HuH-7 (cell line): ENCODE measurements around the gene STON1.
"Not testable (repeated sequence)": the region's sequence is repeated elsewhere in the genome, so short reads cannot be mapped to it uniquely, and the experiment has no call there.

Source experiments
- DNase-seq: peaks from one replicate; pipeline ENCODE4 v3.0.0; 2011; ENCODE audit warnings: low spot score

Gene STON1

DNA sequence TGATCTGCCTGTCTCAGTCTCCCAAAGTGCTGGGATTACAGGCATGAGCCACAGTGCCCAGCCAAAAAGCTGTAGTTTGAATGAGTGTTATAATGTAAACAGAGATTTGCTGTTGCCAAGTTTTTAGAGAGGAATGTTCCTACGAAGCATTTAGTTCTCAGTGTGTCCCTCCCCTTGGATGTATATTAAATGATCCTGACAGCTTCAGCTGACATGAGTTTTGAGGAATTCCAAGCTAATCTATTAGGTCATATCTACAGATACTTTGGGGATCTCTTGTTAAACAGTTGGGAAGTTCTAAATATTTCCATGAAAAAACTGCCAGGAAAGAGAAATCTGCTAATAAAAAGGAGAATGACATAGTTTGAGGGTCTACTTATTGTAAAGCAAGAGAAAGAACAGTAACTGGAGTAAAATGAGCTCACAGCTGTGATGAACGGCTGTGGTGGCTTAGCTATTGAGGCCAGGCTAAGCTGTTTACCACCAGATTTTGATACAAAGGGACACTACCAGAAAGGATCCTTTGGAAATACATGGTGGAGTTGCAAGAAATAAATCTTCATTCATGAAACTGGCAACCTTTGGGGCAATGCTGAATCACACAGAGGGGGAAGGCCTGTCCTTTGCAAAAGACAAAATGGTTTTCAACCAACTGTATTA lies 2.6 kb upstream of the STON1 start:
- DNase-seq = no peak

DNA sequence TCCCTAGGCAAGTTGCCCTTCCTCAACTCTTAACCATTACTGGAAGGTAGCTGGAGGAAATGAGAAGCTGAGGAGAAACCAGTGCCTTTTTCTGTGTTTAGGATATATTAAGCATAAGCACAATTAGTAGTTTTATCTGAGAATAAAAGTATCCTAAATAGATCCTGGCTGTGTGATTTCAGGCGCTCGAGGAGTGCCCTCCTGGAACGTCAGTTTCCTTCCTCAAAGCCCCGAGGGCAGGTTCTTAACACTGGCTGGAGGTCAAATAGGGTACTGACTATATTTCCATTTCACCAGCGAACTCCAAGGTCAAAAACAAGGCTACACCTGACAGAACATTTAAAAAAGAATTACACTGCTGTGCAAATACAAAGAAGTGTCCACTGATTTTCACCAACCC lies 1.5 kb upstream of the STON1 start:
- DNase-seq = no peak

DNA sequence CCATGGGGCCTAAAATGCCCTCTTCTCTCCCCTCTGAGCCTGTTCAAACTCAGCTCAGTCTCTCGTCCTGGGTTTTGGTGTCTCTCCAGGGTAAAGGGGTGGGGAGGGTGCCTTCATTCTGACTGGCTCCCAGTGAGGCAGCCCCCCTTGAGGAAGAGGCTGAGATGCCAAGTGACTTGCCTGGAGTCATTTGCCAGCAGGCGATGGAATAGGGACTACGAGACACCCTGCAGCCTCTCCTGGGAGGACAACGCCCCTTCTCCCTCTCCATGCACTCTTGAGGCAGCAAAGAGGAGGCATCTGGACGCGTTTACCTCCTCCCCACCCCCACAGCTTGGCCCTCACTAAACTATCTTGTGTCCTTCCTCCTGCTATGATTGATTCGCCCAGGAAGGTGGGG lies 760 bp upstream of the STON1 start:
- no peak for DNase-seq

DNA sequence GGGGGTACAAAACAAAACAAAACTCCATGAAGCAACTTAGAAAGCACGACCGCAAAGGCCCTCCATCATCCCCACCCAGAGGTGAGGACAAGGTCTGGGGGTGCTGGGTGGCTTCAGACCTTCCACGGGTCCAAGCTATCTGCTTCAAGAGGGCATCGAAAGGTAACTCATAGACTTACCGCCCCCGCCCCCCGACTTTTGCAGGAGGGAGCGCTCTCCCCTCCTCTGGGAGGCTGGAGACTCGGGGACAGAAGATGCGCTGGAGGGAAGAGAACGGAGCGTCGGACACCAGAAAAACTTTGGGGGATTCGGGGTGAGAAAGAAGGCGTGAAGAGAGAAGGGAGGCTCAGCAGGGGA lies 300 bp upstream of the STON1 start:
- DNase-seq = no peak

DNA sequence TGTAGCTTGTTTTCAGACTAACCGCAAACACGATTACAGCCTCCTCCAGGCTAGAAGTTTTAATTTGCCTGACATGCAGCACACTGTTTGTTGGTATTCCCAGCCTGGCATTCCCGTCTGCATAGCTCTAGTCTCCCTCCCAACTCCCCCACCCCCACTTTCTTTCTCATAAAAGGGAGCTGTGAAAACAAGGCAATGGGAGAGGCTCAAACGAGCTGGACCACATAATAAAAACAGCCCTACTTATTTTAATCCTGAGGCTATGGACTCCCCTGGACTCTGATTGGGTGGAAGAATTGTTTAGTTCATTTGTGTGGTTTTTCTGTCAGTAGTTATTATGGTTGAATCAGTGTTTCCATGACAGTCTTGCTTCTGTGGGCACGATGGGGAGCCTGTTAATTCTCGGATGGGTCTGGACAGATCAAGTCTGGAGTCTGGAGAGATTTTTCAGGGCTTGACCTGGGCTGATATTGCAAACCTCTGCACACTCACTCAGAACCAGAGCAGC lies 1.2 kb downstream of the STON1 start:
- DNase-seq = no peak

DNA sequence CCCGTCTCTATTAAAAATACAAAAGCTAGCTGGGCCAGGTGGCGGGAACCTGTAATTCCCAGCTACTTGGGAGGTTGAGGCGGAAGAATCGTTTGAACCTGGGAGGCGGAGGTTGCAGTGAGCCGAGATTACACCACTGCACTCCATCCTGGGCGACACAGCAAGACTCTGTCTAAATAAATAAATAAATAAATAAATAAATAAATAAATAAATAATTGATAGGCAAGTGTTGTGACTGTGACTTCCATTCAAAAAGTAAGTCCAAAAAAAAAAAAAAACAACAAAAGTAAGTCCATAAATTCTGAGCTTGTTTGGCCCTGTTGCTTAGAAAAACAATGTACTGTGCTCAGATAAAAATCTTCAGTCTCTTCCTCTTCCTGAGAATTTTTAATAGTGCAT lies 2.2 kb downstream of the STON1 start:
- no peak for DNase-seq

DNA sequence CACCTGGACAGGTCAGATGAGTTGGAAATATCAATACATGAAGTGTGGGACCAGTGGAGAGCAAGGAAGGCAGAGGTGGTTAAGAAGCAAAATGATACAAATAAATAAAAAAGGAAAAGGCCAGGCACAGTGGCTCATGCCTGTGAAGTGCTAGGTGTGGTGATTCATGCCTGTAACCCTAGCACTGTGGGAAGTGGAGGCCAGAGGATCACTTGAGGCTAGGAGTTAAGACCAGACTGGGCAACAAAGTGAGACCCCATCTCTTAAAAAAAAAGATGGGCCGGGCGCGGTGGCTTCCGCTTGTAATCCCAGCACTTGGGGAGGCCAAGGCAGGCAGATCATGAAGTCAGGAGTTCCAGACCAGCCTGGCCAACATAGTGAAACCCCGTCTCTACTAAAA lies 2.9 kb downstream of the STON1 start:
- no peak for DNase-seq

DNA sequence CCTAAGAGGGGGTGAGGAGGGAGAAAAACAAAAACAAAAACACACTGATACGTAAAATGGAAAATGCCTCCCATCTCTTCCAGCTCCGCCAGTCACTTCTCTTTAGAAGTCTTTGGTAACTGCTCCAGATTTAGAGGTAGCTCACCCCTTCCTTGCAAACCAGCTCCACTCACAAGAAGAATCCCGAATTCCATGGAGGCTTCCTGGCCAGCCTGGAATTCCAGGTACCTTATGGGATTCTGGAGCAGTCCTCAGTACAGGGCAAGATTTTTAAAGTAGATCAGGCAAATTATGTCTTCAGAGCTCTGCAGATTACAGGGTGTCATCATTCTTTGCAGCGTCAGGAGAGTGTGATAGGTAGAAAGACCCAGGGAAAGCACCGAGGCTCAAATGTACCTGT lies 4.8 kb downstream of the STON1 start:
- no peak for DNase-seq

DNA sequence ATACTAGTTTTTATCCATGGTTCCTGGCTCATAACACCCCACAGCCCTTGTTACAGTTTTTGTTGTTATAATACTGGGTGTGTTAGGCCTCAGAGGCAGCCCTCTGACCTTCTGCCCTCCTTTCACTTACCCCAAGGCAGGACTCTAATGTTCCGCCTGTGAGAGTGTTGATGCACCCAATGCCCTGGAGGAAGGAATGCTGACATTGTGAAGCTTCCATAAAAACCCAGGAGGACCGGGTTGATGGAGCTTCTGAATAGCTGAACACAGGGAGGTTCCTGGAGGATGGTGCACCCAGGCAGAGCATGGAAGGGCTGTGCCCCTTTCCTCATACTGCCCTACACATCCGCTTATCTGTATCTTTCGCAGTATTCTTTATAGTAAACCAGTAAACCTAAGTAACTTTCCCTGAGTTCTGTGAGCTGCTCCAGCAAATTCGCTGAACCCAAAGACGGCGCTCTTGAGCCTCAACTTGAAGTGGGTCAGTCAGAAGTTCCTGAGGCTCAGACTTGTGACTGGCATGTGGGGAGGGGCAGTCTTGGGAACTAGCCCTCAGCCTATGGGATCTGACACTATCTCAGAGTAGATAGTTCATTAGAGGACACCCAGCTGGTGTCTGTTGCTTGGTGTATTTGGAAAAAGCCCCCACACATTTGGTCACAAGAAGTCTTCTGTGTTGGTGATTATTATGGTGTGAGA lies 10.4 kb downstream of the STON1 start:
- no peak for DNase-seq

DNA sequence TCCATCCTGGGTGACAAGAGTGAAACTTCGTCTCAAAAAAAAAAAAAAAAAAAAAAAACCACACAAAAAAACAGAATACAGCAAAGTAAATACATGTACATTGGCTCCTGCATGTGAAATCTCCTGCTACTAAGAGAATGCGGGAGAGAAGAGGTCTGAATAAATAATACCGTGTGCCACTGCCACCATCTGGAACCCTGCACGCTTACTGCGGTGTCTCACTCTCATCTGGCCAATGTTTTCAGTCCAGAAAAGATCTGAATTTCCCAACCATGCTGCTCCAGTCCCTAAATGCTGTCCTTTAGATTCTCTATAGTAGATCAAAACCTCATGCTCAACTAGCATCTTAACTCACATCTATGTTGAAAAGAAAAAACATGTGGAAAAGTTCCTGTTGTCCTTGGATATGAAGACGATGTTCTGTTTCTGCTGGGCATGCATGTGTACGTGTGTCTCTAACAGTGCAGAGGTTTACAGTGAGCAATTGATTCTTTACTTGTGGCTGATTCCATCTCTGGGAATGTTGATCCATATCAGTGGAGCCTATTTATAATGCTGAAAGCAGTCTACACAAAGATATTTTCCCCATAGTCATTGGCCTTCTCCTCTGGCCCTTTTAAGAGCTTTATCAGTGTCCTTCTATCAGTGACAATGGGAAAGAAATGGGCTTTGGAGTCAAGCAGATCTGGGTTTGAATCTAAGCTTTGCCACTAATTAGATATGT lies 11.9 kb downstream of the STON1 start:
- no peak for DNase-seq

DNA sequence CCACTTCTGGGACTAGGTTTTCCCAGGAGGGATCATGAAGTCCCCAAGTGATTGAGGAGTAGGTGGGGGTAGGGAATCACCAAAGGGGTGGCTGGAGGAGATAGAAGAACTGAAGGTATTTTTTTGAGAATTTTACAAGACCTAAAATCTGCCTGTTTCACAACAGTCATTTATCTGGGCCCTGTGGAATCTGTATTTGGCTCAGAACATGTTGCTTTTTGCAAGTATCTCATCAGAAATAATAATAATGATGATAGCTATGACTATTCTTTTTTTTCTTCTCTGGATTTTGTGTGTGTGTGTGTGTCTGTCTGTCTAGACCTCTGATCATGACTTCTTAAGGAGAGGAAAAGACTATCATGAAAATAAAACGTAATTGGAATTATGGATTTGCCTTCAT lies 13.9 kb downstream of the STON1 start:
- DNase-seq = no peak

DNA sequence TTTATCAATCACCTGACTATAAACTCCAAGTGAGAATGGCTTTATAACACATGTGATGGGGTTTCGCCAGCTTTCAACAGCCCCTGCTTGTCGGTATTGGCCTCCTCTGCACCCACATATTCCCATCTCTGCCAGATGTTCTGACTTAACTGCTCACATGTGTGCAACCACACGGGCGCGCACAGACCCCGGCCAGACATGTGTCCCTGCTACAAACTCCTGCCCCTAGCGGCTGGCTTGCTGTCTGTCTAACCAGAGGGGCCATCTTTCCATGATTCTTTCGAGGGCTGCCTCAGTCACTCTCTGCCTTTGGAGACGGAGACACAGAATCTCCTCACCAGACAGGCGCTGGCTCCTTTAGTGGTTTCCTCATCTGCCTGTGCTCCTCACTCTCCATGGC lies 15.3 kb downstream of the STON1 start:
- no peak for DNase-seq

DNA sequence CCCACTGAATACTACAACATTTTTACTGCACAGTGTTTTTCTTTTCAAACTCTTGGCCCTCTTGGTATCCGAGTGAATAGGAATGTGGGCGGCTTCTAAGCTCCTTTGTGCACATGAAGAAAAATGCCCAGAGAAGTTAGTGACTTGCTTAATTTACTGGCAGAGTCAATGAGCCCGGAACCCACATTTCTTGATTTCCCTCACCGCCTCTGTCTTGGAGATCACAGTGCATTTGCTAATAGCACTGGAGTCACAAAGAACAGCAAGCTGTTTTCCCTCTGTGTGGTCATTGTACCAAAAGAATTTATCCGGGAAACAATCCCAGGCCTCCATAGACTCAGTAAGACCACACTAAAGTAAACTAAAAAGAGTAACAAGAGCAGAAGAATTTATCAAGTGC lies 18.9 kb downstream of the STON1 start:
- no peak for DNase-seq

DNA sequence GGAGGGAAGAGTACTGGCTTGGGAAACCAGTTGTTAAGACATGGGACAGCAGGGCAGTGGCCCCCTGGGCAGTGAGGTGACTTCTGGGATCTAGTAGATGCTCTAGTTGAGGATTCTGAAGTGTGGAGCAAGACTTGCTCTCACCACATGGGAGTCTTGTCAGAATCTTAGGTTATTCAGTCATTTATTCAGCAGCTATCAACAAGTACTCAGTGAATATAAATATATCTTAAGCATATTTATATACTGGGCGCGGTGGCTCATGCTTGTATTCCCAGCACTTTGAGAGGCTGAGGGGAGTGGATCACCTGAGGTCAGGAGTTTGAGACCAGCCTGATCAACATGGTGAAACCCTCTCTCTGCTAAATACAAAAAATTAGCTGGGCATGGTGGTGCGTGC lies 20.0 kb downstream of the STON1 start:
- DNase-seq = no peak

DNA sequence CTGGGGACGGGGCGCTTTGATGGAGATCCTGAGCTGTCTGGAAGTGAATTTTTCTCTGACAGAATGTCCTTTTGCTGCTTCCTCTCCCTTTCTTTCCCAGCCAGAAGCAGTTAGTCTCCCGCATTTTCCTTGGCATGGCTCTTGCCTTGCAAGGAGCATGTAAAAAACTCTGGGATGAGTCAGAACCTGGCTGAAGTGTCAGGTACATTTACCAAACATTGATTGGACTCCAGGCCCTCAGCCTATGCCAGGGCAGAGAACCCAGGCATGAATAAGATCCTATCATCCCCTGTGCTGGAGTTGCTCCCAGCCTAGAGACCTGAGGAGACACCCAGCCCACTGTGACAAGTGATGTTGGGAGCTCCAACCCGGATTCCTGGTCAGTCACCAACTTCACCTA lies 21.6 kb downstream of the STON1 start:
- no peak for DNase-seq

DNA sequence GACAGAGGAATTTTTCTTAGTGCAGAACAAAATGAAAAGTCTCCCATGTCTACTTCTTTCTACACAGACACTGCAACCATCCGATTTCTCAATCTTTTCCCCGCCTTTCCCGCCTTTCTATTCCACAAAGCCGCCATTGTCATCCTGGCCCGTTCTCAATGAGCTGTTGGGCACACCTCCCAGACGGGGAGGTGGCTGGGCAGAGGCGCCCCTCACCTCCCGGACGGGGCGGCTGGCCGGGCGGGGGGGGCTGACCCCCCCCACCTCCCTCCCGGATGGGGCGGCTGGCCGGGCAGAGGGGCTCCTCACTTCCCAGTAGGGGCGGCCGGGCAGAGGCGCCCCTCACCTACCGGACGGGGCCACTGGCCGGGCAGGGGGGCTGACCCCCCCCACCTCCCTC lies 25.1 kb downstream of the STON1 start:
- DNase-seq = not testable (repeated sequence)

DNA sequence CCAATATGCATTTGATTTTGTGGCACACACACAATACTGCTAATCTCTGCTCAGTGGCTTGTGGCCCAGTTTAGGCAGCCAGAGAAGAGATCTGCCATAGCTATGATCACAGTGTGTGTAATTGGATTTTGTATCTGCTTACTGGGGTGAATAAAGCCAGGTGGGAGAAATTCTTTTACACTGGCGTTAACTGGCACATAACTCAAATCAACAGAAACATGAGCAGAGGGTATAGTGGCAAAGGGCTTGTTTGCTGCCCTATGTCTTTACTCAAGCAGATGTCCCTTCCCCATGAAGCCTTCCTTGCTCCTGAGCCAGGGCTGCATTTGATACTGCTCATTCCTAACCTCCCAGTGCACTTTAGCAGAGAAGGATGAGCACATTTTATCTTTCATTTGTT lies 28.5 kb downstream of the STON1 start:
- DNase-seq = no peak

DNA sequence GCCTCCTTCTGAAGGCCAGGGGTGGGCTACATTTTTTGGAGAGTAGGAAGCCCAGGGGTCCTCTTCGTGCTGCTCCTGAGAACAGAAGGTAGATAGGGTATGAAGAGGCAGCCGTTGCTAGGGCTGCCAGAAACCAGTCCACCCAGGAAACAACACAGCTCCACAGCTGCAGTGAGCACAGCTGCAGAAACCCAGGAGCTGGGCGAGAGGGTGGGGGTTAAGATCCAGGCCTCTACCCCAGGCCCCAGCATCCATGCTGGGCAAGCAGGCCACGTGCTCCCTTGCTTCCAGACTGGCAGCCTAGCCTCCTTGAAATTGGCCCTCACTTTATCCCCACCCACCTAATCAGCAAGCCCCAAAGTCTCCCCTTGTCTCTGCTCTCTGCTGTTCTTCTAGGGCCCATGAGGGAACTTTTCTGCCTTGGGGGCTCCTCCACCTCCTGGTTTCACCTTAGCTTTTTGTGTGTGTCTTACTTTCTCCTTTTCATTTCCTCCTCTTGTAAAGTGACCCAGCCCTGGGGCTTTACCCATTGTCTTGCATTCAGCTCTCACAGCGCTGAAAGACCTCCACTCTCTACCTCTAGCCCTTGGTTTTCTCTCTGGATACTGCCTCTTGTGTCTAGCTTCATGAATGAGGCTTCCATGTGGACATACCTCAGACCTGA lies 30.7 kb downstream of the STON1 start:
- DNase-seq = no peak

DNA sequence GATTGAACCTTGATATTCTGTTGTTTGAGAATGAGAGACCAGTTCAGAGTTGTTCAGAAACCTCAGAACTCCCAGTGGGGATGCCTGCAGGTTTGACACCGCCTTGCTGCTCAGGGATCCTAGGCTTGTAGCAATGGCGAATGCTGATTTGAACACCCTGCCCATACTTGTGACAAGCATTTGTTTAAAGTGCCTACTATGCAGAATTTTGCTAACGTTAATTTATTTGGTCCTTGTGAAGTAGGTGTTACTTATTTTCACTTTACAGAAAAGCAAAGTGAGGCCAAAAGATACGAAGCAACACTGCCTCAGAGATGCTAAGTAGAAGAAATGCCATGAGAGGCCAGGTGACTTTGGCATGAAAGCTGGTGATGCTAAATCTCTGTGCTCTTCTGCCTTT lies 32.3 kb downstream of the STON1 start:
- no peak for DNase-seq

DNA sequence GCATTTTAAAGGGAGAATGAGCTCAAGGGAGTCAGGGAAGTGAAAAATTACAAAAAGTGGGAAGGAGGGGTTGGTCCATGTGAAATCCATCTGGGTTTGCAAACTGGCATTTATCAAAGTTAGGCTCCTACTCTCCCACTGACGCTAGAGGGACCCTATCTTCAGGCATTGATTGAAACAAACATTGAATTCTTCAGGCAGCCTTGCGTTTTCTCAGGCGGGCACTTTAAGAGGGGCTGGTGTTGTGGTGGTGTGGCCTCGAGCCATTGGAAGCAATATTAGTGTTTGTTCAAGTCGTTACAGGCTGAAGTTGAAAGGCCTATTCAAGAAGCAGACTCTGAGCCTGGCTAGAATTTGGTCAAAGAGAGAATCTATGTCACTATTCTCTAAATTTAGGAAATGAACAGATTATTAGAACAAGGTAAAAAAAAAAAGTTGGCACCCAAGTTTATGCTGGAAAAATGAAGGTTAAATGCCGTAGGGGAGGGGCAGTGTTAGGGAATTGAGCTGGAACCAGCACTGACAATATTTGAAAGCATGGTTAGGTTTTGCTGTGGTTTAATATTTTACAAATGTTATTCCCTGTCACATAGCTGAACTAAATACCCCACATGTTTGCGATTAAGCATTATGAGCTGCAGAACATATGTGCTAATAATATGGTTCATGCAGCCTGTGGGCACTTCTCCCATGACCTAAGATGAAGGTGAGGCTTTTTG lies 36.8 kb downstream of the STON1 start:
- DNase-seq = no peak

DNA sequence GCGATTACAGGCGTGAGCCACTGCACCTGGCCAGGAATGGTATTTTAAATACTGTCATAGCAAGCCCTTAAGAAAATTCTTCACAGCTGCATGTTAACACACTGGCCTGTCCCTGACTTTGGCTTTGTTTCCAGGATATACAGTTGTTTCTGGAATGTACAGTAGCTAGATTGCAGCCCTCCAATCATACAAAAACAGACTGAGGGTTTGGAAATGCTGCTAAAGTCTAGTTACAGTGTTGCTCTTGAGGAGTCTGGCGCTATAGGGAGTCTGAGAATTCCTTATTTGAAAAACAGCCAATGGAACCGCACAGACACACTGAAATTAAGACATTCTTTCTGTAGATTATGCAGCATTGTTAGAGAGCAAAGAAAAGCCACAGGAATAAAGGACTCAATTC lies 37.7 kb downstream of the STON1 start:
- DNase-seq = no peak

DNA sequence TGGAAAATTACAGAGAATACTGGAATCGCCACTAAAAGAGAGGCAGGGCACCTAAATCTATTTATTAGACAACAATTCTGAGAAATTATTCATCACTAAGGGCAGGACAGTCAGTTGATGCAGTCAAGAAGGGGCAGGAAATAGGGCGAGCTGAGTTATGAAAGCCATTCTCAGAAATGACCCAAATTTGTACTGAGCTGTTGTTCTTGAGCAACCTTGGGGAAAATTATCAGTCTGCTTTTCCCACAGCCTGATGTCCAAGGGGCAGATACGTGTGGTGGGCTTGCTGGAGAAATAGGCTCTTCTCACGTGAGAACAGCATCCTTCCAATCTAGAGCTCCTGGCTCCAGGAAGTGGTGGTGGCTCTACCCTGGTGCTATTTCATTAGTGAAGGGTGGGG lies 38.6 kb downstream of the STON1 start:
- DNase-seq = no peak
